CD4-positive, CD25-positive, alpha-beta regulatory T cell (primary cell): Measurements from ENCODE around the gene MTA3. TPM values are rescaled to one million over a fixed set of nuclear protein-coding genes. Genes with fewer than 3 reads are reported as not detected.

ENCODE experiments used
- ATAC-seq, 2 donors: fragments of 150-1000 bp; cut with Tn5 transposase; one replicate each; pipeline ENCODE4 v1.10.0; 2021; ENCODE audit warnings: low read depth in 2 of 2, moderate number of reproducible peaks in 2 of 2, moderate library complexity in 1 of 2
- DNase-seq, 3 donors: peaks; one replicate each; pipeline versions ENCODE4 v3.0.0 to v3.0.0-alpha.2; 2012 to 2022; ENCODE audit warnings: mixed read lengths in 1 of 3
- H3K27ac ChIP-seq: one replicate; pipeline ENCODE4 v1.7.0; 2013; ENCODE audit warnings: mild to moderate bottlenecking, low read length; ENCODE audit not compliant: insufficient read depth, poor library complexity, severe bottlenecking
- H3K27me3 ChIP-seq: one replicate; pipeline ENCODE4 v1.7.0; 2013; ENCODE audit warnings: low read length; ENCODE audit not compliant: control insufficient read depth, insufficient read depth
- H3K36me3 ChIP-seq: one replicate; pipeline ENCODE4 v1.7.0; 2013; ENCODE audit warnings: mild to moderate bottlenecking, low read length, moderate library complexity; ENCODE audit not compliant: control insufficient read depth, insufficient read depth
- H3K4me1 ChIP-seq: 2 replicates; pipeline ENCODE4 v1.7.0; 2013; ENCODE audit warnings: mild to moderate bottlenecking, low read length; ENCODE audit not compliant: insufficient read depth, control insufficient read depth, poor library complexity, severe bottlenecking
- H3K4me3 ChIP-seq: one replicate; pipeline ENCODE4 v1.7.0; 2013; ENCODE audit warnings: low read depth, mild to moderate bottlenecking, low read length, moderate library complexity
- H3K9me3 ChIP-seq, 2 experiments: 1 replicate in 1 of 2; 2 replicates in 1 of 2; pipeline ENCODE4 v1.7.0; 2013; ENCODE audit warnings: low read length in 2 of 2, mild to moderate bottlenecking in 1 of 2, moderate library complexity in 1 of 2; ENCODE audit not compliant: control insufficient read depth in 2 of 2
- H3K27ac Mint-ChIP-seq, 3 donors: one replicate each; pipeline ENCODE4 v1.8.0; 2020 to 2022; ENCODE audit warnings: mild to moderate bottlenecking in 3 of 3, mixed read lengths in 3 of 3, moderate library complexity in 2 of 3
- H3K27me3 Mint-ChIP-seq: one replicate; pipeline ENCODE4 v1.8.0; 2022; ENCODE audit warnings: mild to moderate bottlenecking, mixed read lengths
- H3K36me3 Mint-ChIP-seq: one replicate; pipeline ENCODE4 v1.8.0; 2020; ENCODE audit warnings: mixed read lengths
- H3K4me1 Mint-ChIP-seq, 4 donors: one replicate each; pipeline ENCODE4 v1.8.0; 2020 to 2022; ENCODE audit warnings: mixed read lengths in 4 of 4, mild to moderate bottlenecking in 1 of 4
- H3K4me3 Mint-ChIP-seq, 4 donors: one replicate each; pipeline ENCODE4 v1.8.0; 2020 to 2022; ENCODE audit warnings: mild to moderate bottlenecking in 4 of 4, mixed read lengths in 4 of 4, moderate library complexity in 3 of 4
- H3K9me3 Mint-ChIP-seq, 7 donors: one replicate each; pipeline ENCODE4 v1.8.0; 2020 to 2022; ENCODE audit warnings: mixed read lengths in 7 of 7, mild to moderate bottlenecking in 3 of 7, moderate library complexity in 2 of 7
- polyA plus RNA-seq, 4 donors: library from polyadenylated mRNA; unstranded; fragments of 300-500 nt; fragmentation: Illumina TruSeq; gene quantifications; one replicate each; pipeline ENCODE4 v1.2.3, GENCODE V29; 2021
- total RNA-seq: library from RNA; stranded (reverse); gene quantifications from one replicate; pipeline ENCODE4 v1.2.3, GENCODE V29; 2022

MTA3 gene
- total and polyA plus RNA-seq, 5 donors from 2014 or later, result 7.7 to 20.4 (median 9.4) TPM

- Mint-ChIP-seq H3K9me3 (peaks cover 0 to 4% (median 0%) of the 10 kb centered on the region in 7 donors), H3K27me3 (peaks cover 58% of the 10 kb centered on the region), H3K4me3 (peak overlapping the region in 3 of 4 donors; percentile 8 to 64 (median 13)), H3K36me3 (peaks cover 14% of the 10 kb centered on the region), H3K4me1 (peaks cover 0 to 39% (median 8%) of the 10 kb centered on the region in 4 donors), H3K27ac (no peak overlapping the region)
- DNase-seq, result no peak
- no peaks in the 10 kb centered on the region for H3K9me3 ChIP-seq
- peaks cover 26% of the 10 kb centered on the region for H3K27me3 ChIP-seq
- H3K36me3 ChIP-seq, result no peaks in the 10 kb centered on the region
- peaks cover 14% of the 10 kb centered on the region for H3K4me1 ChIP-seq
- ATAC-seq, result no peak
- H3K27ac ChIP-seq, result no peak overlapping the region
- H3K4me3 ChIP-seq, result no peak overlapping the region
Measured at GRCh38 chr2:42794271-42795046, 226.0 kb downstream of the MTA3 start.

- no peak overlapping the region for H3K27ac ChIP-seq
- H3K4me1 Mint-ChIP-seq, result peaks cover 0 to 39% (median 8%) of the 10 kb centered on the region in 4 donors
- no peak overlapping the region for H3K4me3 Mint-ChIP-seq
- H3K9me3 ChIP-seq, result no peaks in the 10 kb centered on the region
- H3K27ac Mint-ChIP-seq, result peak overlapping the region in 1 of 3 donors; percentile 5
- H3K9me3 Mint-ChIP-seq, result peaks cover 0 to 4% (median 0%) of the 10 kb centered on the region in 7 donors
- no peak overlapping the region for H3K4me3 ChIP-seq
- H3K36me3 Mint-ChIP-seq, result peaks cover 10% of the 10 kb centered on the region
- peaks cover 14% of the 10 kb centered on the region for H3K4me1 ChIP-seq
- H3K27me3 ChIP-seq, result peaks cover 26% of the 10 kb centered on the region
- ATAC-seq, result no peak
- H3K36me3 ChIP-seq, result no peaks in the 10 kb centered on the region
- H3K27me3 Mint-ChIP-seq, result peaks cover 50% of the 10 kb centered on the region
- no peak for DNase-seq
Measured at GRCh38 chr2:42795275-42795674, 226.8 kb downstream of the MTA3 start.

GRCh38 chr2:42795841-42796301 lies 227.4 kb downstream of the MTA3 start:
- H3K27ac ChIP-seq, result no peak overlapping the region
- peaks cover 10% of the 10 kb centered on the region for H3K36me3 Mint-ChIP-seq
- peaks cover 0 to 4% (median 0%) of the 10 kb centered on the region in 7 donors for H3K9me3 Mint-ChIP-seq
- H3K36me3 ChIP-seq, result no peaks in the 10 kb centered on the region
- ATAC-seq, result no peak
- no peak overlapping the region for H3K4me3 ChIP-seq
- no peak for DNase-seq
- H3K27me3 ChIP-seq, result peaks cover 26% of the 10 kb centered on the region
- H3K27ac Mint-ChIP-seq, result peak overlapping the region in 2 of 3 donors; percentile 5 to 66
- peaks cover 49% of the 10 kb centered on the region for H3K27me3 Mint-ChIP-seq
- peaks cover 4 to 44% (median 8%) of the 10 kb centered on the region in 4 donors for H3K4me1 Mint-ChIP-seq
- no peak overlapping the region for H3K4me3 Mint-ChIP-seq
- H3K9me3 ChIP-seq, result no peaks in the 10 kb centered on the region
- peaks cover 14% of the 10 kb centered on the region for H3K4me1 ChIP-seq

- Histone ChIP-seq H3K36me3 (no peaks in the 10 kb centered on the region), H3K27ac (no peak overlapping the region), H3K4me1 (peaks cover 14% of the 10 kb centered on the region), H3K27me3 (peaks cover 22% of the 10 kb centered on the region), H3K9me3 (no peaks in the 10 kb centered on the region), H3K4me3 (no peak overlapping the region)
- Mint-ChIP-seq H3K4me3 (no peak overlapping the region), H3K9me3 (peaks cover 0 to 2% (median 0%) of the 10 kb centered on the region in 7 donors), H3K36me3 (peaks cover 3% of the 10 kb centered on the region), H3K27ac (peak overlapping the region in 1 of 3 donors; percentile 26), H3K27me3 (peaks cover 46% of the 10 kb centered on the region), H3K4me1 (peaks cover 4 to 36% (median 6%) of the 10 kb centered on the region in 4 donors)
- DNase-seq (no peak), ATAC-seq (no peak)
Measured at GRCh38 chr2:42796427-42797248, 228.2 kb downstream of the MTA3 start.

- Mint-ChIP-seq H3K9me3 (peaks cover 0 to 2% (median 0%) of the 10 kb centered on the region in 7 donors), H3K36me3 (no peaks in the 10 kb centered on the region), H3K4me3 (no peak overlapping the region), H3K27me3 (peaks cover 42% of the 10 kb centered on the region), H3K4me1 (peaks cover 0 to 30% (median 6%) of the 10 kb centered on the region in 4 donors), H3K27ac (no peak overlapping the region)
- DNase-seq (no peak), ATAC-seq (no peak)
- Histone ChIP-seq H3K4me3 (no peak overlapping the region), H3K27me3 (peaks cover 17% of the 10 kb centered on the region), H3K4me1 (peaks cover 10% of the 10 kb centered on the region), H3K27ac (no peak overlapping the region), H3K36me3 (no peaks in the 10 kb centered on the region), H3K9me3 (no peaks in the 10 kb centered on the region)
Measured at GRCh38 chr2:42797281-42797680, 228.8 kb downstream of the MTA3 start.

- H3K4me3 ChIP-seq, result no peak overlapping the region
- H3K27ac ChIP-seq, result no peak overlapping the region
- Mint-ChIP-seq H3K4me1 (peaks cover 0 to 17% (median 3%) of the 10 kb centered on the region in 4 donors), H3K9me3 (no peaks in the 10 kb centered on the region), H3K4me3 (no peak overlapping the region), H3K36me3 (no peaks in the 10 kb centered on the region), H3K27me3 (peaks cover 39% of the 10 kb centered on the region), H3K27ac (no peak overlapping the region)
- no peaks in the 10 kb centered on the region for H3K36me3 ChIP-seq
- DNase-seq (no peak), ATAC-seq (no peak)
- H3K27me3 ChIP-seq, result peaks cover 7% of the 10 kb centered on the region
- no peaks in the 10 kb centered on the region for H3K4me1 ChIP-seq
- H3K9me3 ChIP-seq, result no peaks in the 10 kb centered on the region
Measured at GRCh38 chr2:42799881-42800280, 231.4 kb downstream of the MTA3 start.

GRCh38 chr2:42800461-42800962 lies 232.1 kb downstream of the MTA3 start:
- no peak for DNase-seq
- no peaks in the 10 kb centered on the region for H3K36me3 ChIP-seq
- H3K4me3 ChIP-seq, result no peak overlapping the region
- H3K27me3 Mint-ChIP-seq, result peaks cover 36% of the 10 kb centered on the region
- no peaks in the 10 kb centered on the region for H3K36me3 Mint-ChIP-seq
- H3K4me1 Mint-ChIP-seq, result peaks cover 0 to 14% (median 2%) of the 10 kb centered on the region in 4 donors
- no peaks in the 10 kb centered on the region for H3K9me3 Mint-ChIP-seq
- H3K27me3 ChIP-seq, result peaks cover 5% of the 10 kb centered on the region
- H3K4me3 Mint-ChIP-seq, result no peak overlapping the region
- no peak for ATAC-seq
- H3K4me1 ChIP-seq, result no peaks in the 10 kb centered on the region
- H3K27ac Mint-ChIP-seq, result no peak overlapping the region
- H3K27ac ChIP-seq, result no peak overlapping the region
- no peaks in the 10 kb centered on the region for H3K9me3 ChIP-seq
